Body of pancreas (tissue), 4 donors: ENCODE measurements around the gene HDAC7. TPM values are rescaled to one million over a fixed set of nuclear protein-coding genes. Genes with fewer than 3 reads are reported as not detected.

ENCODE experiments used
- ATAC-seq: fragments of 150-250 bp; one replicate; pipeline ENCODE4 v1.9.1; 2016
- DNase-seq, 4 donors: peaks; one replicate each; pipeline ENCODE4 v3.0.0-alpha.2; 2019
- H3K27ac ChIP-seq, 4 donors: fragments of 200-600 bp; sonication (generic); 1 replicate in 3 of 4; 2 replicates in 1 of 4; pipeline versions ENCODE4 v1.5.1 to v1.6.1; 2016 to 2019; ENCODE audit warnings: mild to moderate bottlenecking in 1 of 4, mixed read lengths in 1 of 4, moderate library complexity in 1 of 4
- H3K27me3 ChIP-seq, 2 donors: fragments of 200-600 bp; sonication (generic); one replicate each; pipeline ENCODE4 v1.6.0; 2016; ENCODE audit warnings: mild to moderate bottlenecking in 1 of 2
- H3K36me3 ChIP-seq, 2 donors: fragments of 200-600 bp; sonication (generic); replicated peaks in 1 of 2; 2 replicates each; pipeline ENCODE4 v1.5.1; 2016; ENCODE audit warnings: low read depth in 2 of 2; ENCODE audit not compliant: insufficient read depth in 1 of 2
- H3K4me1 ChIP-seq: fragments of 200-600 bp; sonication (generic); one replicate; pipeline ENCODE4 v1.6.0; 2016
- H3K4me3 ChIP-seq, 2 donors: fragments of 200-600 bp; sonication (generic); 1 replicate in 1 of 2; 2 replicates in 1 of 2; pipeline ENCODE4 v1.5.1; 2016 to 2019
- H3K9me3 ChIP-seq, 3 donors: fragments of 200-600 bp; sonication (generic); 1 replicate in 2 of 3; 2 replicates in 1 of 3; pipeline ENCODE4 v1.5.1; 2016
- POLR2A ChIP-seq, 3 donors: fragments of 450-650 bp; IDR thresholded peaks; one replicate each; pipeline ENCODE4 v1.6.1; 2016; ENCODE audit warnings: antibody characterized with exemption in 3 of 3, mild to moderate bottlenecking in 2 of 3
- WGBS, 2 donors: methylation state at CpG; one replicate each; pipeline ENCODE4 v1.1.5; 2017; 5-methylcytosine and 5-hydroxymethylcytosine counted together
- intact Hi-C: fragments of 100-400 bp; cut with DNase I; formaldehyde crosslinking; loops from one replicate; pipeline ENCODE4 v1.15.1; 2023
- total RNA-seq, 2 donors: library from RNA; depleted of rRNA; stranded (reverse); fragments of >200 nt; gene quantifications; one replicate each; pipeline ENCODE4 v1.1.0, GENCODE V29; 2016
- TF ChIP-seq, protein P1 (sequence below), 7 experiments: fragments of 450-650 bp in 4 of 7; fragments of 200-600 bp in 3 of 7; sonication (generic) in 3 of 7; IDR thresholded peaks; one replicate each; pipeline ENCODE4 v1.5.1; 2016 to 2019; ENCODE audit warnings: antibody characterized with exemption in 7 of 7

The HDAC7 gene
- total RNA-seq, 2 donors from 2014 or later: 26.2 to 26.7 TPM

DNA sequence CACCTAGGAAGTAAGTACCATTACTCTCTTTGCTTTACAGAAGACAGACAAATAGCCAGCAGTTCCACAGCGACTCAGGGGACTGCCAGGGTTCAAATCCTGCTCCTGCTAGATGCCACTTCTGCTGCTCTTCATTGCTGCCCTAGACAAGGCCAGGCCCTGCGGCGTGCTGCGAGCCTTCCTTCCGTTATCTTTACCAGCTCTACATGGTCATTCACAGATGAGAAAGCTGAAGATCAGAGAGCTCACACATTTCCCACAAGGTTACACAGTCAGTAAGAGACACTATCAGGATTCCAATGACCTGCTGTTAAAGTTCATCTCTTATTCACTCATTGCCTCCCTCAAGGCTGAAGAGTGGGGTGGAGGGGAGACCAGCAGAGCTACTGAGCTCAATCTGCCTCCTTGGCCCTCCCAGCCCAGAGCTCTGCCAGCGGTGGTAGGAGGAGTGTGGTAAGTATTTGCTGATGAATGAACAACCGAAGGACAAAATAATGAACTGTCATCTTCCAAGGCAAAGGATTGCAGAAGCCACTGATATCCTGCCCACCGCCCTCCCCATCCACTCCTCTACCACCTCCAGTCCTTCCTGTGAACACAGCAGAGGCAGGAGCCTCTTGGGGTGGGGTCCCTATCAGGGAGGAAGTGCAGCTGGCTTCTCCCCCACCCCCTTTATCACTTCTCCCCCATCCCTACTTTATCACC, 14.6 kb upstream of the HDAC7 start:
- no peak for TF ChIP-seq POLR2A (IDR thresholded peaks at IDR 0.05)
- TF ChIP-seq, protein P1, sequence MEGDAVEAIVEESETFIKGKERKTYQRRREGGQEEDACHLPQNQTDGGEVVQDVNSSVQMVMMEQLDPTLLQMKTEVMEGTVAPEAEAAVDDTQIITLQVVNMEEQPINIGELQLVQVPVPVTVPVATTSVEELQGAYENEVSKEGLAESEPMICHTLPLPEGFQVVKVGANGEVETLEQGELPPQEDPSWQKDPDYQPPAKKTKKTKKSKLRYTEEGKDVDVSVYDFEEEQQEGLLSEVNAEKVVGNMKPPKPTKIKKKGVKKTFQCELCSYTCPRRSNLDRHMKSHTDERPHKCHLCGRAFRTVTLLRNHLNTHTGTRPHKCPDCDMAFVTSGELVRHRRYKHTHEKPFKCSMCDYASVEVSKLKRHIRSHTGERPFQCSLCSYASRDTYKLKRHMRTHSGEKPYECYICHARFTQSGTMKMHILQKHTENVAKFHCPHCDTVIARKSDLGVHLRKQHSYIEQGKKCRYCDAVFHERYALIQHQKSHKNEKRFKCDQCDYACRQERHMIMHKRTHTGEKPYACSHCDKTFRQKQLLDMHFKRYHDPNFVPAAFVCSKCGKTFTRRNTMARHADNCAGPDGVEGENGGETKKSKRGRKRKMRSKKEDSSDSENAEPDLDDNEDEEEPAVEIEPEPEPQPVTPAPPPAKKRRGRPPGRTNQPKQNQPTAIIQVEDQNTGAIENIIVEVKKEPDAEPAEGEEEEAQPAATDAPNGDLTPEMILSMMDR (IDR thresholded peaks at IDR 0.05): no peak
- Histone ChIP-seq H3K27me3 (no peaks in the 10 kb centered on the region), H3K4me3 (no peak overlapping the region), H3K4me1 (peaks cover 11% of the 10 kb centered on the region), H3K36me3 (no peaks in the 10 kb centered on the region), H3K27ac (no peak overlapping the region), H3K9me3 (no peaks in the 10 kb centered on the region)
- ATAC-seq (no peak), DNase-seq (no peak)
- intact Hi-C loops: loop anchor here (5.0 kb wide), 1 partner anchor 117 kb away; no protein-coding TSS in a partner anchor
- 73 to 76% methylated on average over 8 of the region's 8 CpGs for WGBS, 2 donors

DNA sequence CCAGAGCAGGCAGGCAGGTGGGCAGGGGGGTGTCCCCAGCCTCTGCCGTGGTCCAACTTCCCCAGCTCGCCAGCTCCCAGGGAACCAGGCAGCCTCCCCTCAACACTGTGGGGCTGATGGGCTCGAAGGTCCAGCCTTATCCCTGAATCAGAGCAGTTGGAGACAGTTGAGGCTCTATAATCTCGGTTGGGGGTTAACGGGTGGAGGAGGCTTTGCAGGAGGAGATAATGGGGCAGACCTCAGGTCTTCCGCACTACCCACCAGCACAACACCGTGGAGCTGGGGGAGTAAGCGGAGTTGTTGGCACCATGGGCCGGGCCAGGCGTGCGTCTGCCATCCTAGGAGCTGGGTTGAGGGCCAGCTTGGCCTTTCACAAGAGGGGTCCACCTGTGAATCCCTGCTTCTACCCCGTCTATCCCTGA, 13.9 kb upstream of the HDAC7 start:
- WGBS, 2 donors: 80 to 83% methylated on average over 7 to 12 of the region's 12 CpGs
- intact Hi-C loops: loop anchor here (5.0 kb wide), 1 partner anchor 116 kb away; no protein-coding TSS in a partner anchor
- peaks cover 16% of the 10 kb centered on the region for H3K4me1 ChIP-seq

DNA sequence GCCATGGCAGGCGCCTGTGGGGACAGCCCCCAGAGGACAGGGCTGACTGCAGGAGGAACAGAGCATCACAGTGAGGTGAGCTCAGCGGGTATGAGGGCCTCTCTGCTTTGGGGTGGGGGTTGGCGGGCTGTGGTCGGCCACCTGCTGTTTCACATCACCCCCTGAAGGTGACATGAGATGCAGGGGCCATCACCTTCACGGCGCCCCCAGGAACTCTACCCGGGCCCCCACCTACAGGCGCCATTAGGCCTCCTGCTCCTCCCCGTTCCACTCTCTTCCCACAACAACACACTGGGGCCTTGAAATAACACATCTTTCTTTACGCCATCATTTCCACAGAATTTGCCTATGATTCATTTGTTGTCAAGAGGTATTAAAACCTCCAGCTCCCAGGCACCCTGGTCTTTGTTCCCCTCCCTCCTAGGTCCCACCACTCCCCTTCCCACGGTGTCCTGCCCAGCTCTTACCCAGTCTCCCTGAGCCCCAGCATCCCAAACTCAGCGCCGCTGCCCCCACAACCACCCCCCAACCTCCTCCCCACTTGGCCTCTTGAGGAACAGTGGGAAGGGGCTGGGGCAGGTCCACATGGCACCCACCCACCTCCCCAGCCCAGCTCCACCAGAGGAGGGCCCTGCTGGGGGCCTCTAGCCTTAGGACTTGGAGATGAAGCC, 12.7 kb upstream of the HDAC7 start:
- ATAC-seq (no peak), DNase-seq (no peak)
- H3K36me3 ChIP-seq: no peaks in the 10 kb centered on the region
- no peak overlapping the region for H3K4me3 ChIP-seq
- WGBS, 2 donors: 71 to 73% methylated on average over 12 to 13 of the region's 13 CpGs
- peaks cover 12% of the 10 kb centered on the region for H3K4me1 ChIP-seq
- H3K9me3 ChIP-seq: no peaks in the 10 kb centered on the region
- intact Hi-C loops: loop anchor here (5.0 kb wide), 1 partner anchor 115 kb away; no protein-coding TSS in a partner anchor
- TF ChIP-seq POLR2A (IDR thresholded peaks at IDR 0.05): no peak
- TF ChIP-seq, protein P1 (IDR thresholded peaks at IDR 0.05): no peak
- no peak overlapping the region for H3K27ac ChIP-seq
- H3K27me3 ChIP-seq: no peaks in the 10 kb centered on the region

More for the DNA sequence above, 13.9 kb upstream of the HDAC7 start:
- DNase-seq (no peak), ATAC-seq (no peak)
- Histone ChIP-seq H3K27ac (no peak overlapping the region), H3K36me3 (no peaks in the 10 kb centered on the region), H3K27me3 (no peaks in the 10 kb centered on the region), H3K4me3 (no peak overlapping the region), H3K9me3 (no peaks in the 10 kb centered on the region)
- no peak for TF ChIP-seq POLR2A (IDR thresholded peaks at IDR 0.05)
- TF ChIP-seq, protein P1 (IDR thresholded peaks at IDR 0.05): no peak

DNA sequence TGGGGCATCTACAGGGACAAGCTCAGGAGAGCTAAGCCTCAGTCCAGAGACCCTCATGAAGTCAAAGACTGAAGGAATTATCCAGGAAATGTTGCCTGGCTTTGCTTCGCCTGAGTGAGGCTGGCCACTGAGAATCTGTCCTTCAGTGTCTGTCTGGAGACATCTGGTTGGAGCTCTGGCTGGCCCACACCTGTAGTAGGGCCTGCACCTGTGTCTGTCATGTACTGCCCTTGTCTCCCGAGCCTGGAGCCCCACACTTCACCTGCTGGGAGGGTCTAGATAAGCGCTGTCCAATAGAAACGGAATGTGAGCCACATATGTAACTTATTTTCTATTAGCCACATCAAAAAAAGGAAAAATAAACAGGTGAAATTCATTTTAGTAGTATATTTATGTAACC, 9.9 kb upstream of the HDAC7 start:
- WGBS, 2 donors: 45 to 59% methylated on average over 4 of the region's 4 CpGs
- peak overlapping the region in 3 of 4 donors; percentile 34 to 69 (median 51) for H3K27ac ChIP-seq
- intact Hi-C loops: no loop called here
- H3K36me3 ChIP-seq: no peaks in the 10 kb centered on the region
- H3K9me3 ChIP-seq: no peaks in the 10 kb centered on the region
- no peaks in the 10 kb centered on the region for H3K27me3 ChIP-seq
- H3K4me1 ChIP-seq: peaks cover 24% of the 10 kb centered on the region
- no peak overlapping the region for H3K4me3 ChIP-seq
- no peak for DNase-seq
- no peak for ATAC-seq
- TF ChIP-seq POLR2A (IDR thresholded peaks at IDR 0.05): no peak
- TF ChIP-seq, protein P1 (IDR thresholded peaks at IDR 0.05): no peak
